ENCODE data around the gene ROR2. TPM values are rescaled to one million over a fixed set of nuclear protein-coding genes. Genes with fewer than 3 reads are reported as not detected.

ROR2 gene
- total and polyA plus RNA-seq, 2 of the 8 experiments (the other 6 are each of a cell fraction or from before 2014, with no cell fraction given): 2.7 to 4.3 TPM

DNA sequence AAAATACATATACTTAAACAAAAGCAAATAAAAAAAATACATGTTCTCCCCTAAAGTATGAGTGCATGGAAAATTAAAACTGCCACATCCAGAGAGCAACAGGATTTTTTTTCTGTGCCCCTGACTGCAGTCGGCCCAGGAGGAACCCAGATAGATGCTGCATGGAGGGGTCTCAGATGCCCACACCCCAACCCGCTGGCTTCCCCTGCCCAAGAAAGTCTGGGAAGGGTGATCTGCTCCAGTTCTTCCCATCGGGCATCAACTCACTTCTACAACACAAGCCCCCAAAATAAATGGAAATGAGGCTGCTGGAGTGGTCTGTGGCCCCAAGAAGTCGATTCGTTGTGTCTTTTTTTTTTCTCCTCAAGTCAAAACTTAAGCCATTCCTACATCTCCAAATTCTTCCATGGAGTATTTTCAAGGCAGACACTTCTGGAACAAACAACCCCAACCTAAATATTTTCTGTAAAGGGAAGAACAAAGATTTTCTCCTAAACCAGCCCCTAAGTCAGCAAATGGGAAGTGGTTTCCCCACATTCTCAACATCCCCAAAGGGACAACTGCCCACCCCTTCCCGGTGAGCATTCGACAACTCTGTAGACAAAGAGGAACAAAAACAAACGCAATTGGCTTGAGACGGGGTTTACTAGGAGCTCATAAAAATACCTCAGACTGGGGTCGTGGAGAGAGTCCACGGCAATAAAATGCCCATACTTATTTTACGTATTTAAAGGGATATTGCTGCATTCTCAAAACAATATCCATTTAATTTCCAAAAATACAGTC lies 46.7 kb downstream of the ROR2 start:
- WGBS, 2 experiments (ENCODE audit: extremely low coverage in 1 of 2, insufficient coverage in 1 of 2, insufficient read length in 1 of 2, insufficient replicate concordance in 2 of 2, low coverage in 1 of 2, low lambda C conversion rate in 2 of 2, missing lambda C conversion rate in 1 of 2): 86% methylated on average over 12 of the region's 12 CpGs; no CpG with 5 or more reads in 1 of the 2 experiments
- H3K9ac ChIP-seq (replicated peaks in 1 of 4; ENCODE audit: extremely low read depth in 1 of 4, low read depth in 3 of 4, low read length in 3 of 4): no peak overlapping the region
- no peak overlapping the region for H3K56ac ChIP-seq (replicated peaks; ENCODE audit: insufficient read length, low read depth, low read length)
- no peak overlapping the region for H2BK120ac ChIP-seq (replicated peaks; ENCODE audit: low read depth, low read length)
- no peak overlapping the region for H4K5ac ChIP-seq (ENCODE audit: insufficient read length, low read depth, low read length)
- ChIA-PET POLR2A (ENCODE audit: partially characterized antibody) (interaction anchor here (1.2 kb wide), 1 partner anchor 10 kb away, joined by 4 read pairs; no protein-coding TSS in a partner anchor), CTCF (ENCODE audit: partially characterized antibody) (interaction anchor here (0.6 to 1.8 kb wide), 5 partner anchors 14 to 988 kb away, joined by 3 to 6 read pairs (median 3); no protein-coding TSS in a partner anchor)
- no peak overlapping the region for H4K91ac ChIP-seq (replicated peaks; ENCODE audit: insufficient read length, low read length)
- H3K4me2 ChIP-seq (ENCODE audit: insufficient read depth in 1 of 2, low read depth in 2 of 2, low read length in 2 of 2): no peak overlapping the region
- TF ChIP-seq CBX5 (IDR thresholded peaks at IDR 0.05; ENCODE audit: low read depth, low read length): no peak
- no peak for TF ChIP-seq TEAD4 (IDR thresholded peaks at IDR 0.05; ENCODE audit: low read depth, low read length)
- H3K79me2 ChIP-seq (ENCODE audit: control insufficient read depth in 1 of 2, insufficient read depth in 2 of 2, low read length in 2 of 2): peaks cover 0 to 7% of the 10 kb centered on the region in 2 experiments; a peak in 1 of 4 replicates
- H3K9me3 ChIP-seq (ENCODE audit: insufficient read depth in 2 of 2, low read depth in 1 of 2, low read length in 1 of 2): no peaks in the 10 kb centered on the region
- no peak overlapping the region for H4K8ac ChIP-seq (ENCODE audit: extremely low read depth, insufficient read depth, low read length)
- H2AK5ac ChIP-seq (ENCODE audit: low read depth, low read length): no peak overlapping the region
- H2AFZ ChIP-seq (ENCODE audit: low read length): no peak overlapping the region
- no peaks in the 10 kb centered on the region; a peak in 1 of 8 replicates for H3K36me3 ChIP-seq (ENCODE audit: control insufficient read depth in 2 of 4, insufficient read depth in 4 of 4, low read length in 3 of 4)
- no peak overlapping the region for H2BK15ac ChIP-seq (ENCODE audit: low read length)
- no peak overlapping the region for H2BK20ac ChIP-seq (ENCODE audit: low read length)
- peaks cover 0 to 15% of the 10 kb centered on the region in 2 experiments for H4K20me1 ChIP-seq (replicated peaks in 1 of 2; ENCODE audit: control insufficient read depth in 1 of 2, insufficient read depth in 2 of 2, low read length in 2 of 2)
- peaks cover 2 to 16% (median 10%) of the 10 kb centered on the region in 4 experiments for H3K4me1 ChIP-seq (replicated peaks in 1 of 4; ENCODE audit: control insufficient read depth in 3 of 4, insufficient read depth in 4 of 4, low read length in 3 of 4)
- peaks cover 11% of the 10 kb centered on the region for H3K23me2 ChIP-seq (ENCODE audit: low read depth, low read length)
- no peak overlapping the region for H3K23ac ChIP-seq (ENCODE audit: insufficient read length)
- H3K4me3 ChIP-seq (ENCODE audit: extremely low read depth in 1 of 4, insufficient read depth in 2 of 4, low read depth in 3 of 4, low read length in 4 of 4): no peak overlapping the region
- H2BK12ac ChIP-seq (ENCODE audit: low read depth, low read length): no peak overlapping the region
- no peak overlapping the region for H2BK5ac ChIP-seq (ENCODE audit: low read depth, low read length)
- H3K14ac ChIP-seq (ENCODE audit: insufficient read length): no peak overlapping the region
- H3K4ac ChIP-seq (replicated peaks; ENCODE audit: insufficient read length, low read depth, low read length): no peak overlapping the region
- no peak for DNase-seq (ENCODE audit: low read depth in 1 of 2, low spot score in 2 of 2)
- peaks cover 0 to 8% (median 1%) of the 10 kb centered on the region in 4 experiments; a peak in 3 of 7 replicates for H3K27me3 ChIP-seq (replicated peaks in 1 of 4; ENCODE audit: control insufficient read depth in 3 of 4, extremely low read depth in 1 of 4, insufficient read depth in 3 of 4, low read length in 3 of 4)
- H3K27ac ChIP-seq (ENCODE audit: low read depth, low read length): no peak overlapping the region
- H3K79me1 ChIP-seq (ENCODE audit: low read depth, low read length): peaks cover 7% of the 10 kb centered on the region
- no peak for FAIRE-seq
- no peak overlapping the region for H3K18ac ChIP-seq (ENCODE audit: extremely low read depth, low read length)

Data from H1 (cell line).